ENCODE measurements around the gene DUOX2. TPM values are rescaled to one million over a fixed set of nuclear protein-coding genes. Genes with fewer than 3 reads are reported as not detected.

Gene DUOX2
- total and polyA plus RNA-seq, 2 experiments from 2014 or later: not detected

GRCh38 chr15:45107941-45108630, 5.9 kb downstream of the DUOX2 start (continued):
- TF ChIP-seq ETS1 (IDR thresholded peaks at IDR 0.05): no peak
- no peak for TF ChIP-seq ZNF114 (CRISPR knock-in tag; IDR thresholded peaks at IDR 0.05)
- no peak for TF ChIP-seq EZH2phosphoT487 (IDR thresholded peaks at IDR 0.05; ENCODE audit: unreplicated experiment)
- TF ChIP-seq ZNF331 (CRISPR knock-in tag; IDR thresholded peaks at IDR 0.05; ENCODE audit: low read depth): no peak
- TF ChIP-seq NANOG (IDR thresholded peaks at IDR 0.05; ENCODE audit: borderline replicate concordance): no peak
- no peak for TF ChIP-seq REST (IDR thresholded peaks at IDR 0.05; ENCODE audit: unreplicated experiment)

- Mint-ChIP-seq H3K9me3 (no peaks in the 10 kb centered on the region), H3K4me1 (peaks cover 8% of the 10 kb centered on the region), H3K36me3 (ENCODE audit: low read depth) (no peaks in the 10 kb centered on the region), H3K4me3 (no peak overlapping the region), H3K27me3 (ENCODE audit: insufficient read depth, low read depth, poor library complexity) (peaks cover 28% of the 10 kb centered on the region), H3K27ac (no peak overlapping the region)
- peaks cover 4% of the 10 kb centered on the region for H3K4me1 ChIP-seq (ENCODE audit: insufficient read depth)
- H4K20me1 ChIP-seq (replicated peaks; ENCODE audit: insufficient read depth): no peaks in the 10 kb centered on the region
- H2AFZ ChIP-seq: no peak overlapping the region
- no peak overlapping the region for H3K27ac ChIP-seq (ENCODE audit: low read depth)
- no peaks in the 10 kb centered on the region for H3F3A ChIP-seq (replicated peaks; ENCODE audit: low read depth)
- ATAC-seq: no peak
- H3K36me3 ChIP-seq (ENCODE audit: insufficient read depth): no peaks in the 10 kb centered on the region
- no peak overlapping the region for H3K4me3 ChIP-seq
- no peak overlapping the region for H3K4me2 ChIP-seq
- H3K27me3 ChIP-seq (ENCODE audit: insufficient read depth): peaks cover 29% of the 10 kb centered on the region
- H3K9me2 ChIP-seq (ENCODE audit: insufficient read depth): no peaks in the 10 kb centered on the region
- DNase-seq (ENCODE audit: low spot score): no peak
- no peaks in the 10 kb centered on the region for H3K79me2 ChIP-seq (replicated peaks; ENCODE audit: insufficient read depth)
- no peak for TF ChIP-seq REST (IDR thresholded peaks at IDR 0.05; ENCODE audit: unreplicated experiment)
- TF ChIP-seq EZH2 (IDR thresholded peaks at IDR 0.05; ENCODE audit: low read depth, unreplicated experiment): no peak
- no peak for TF ChIP-seq ZNF462 (CRISPR knock-in tag; IDR thresholded peaks at IDR 0.05)
These were observed 7.8 kb downstream of the DUOX2 start for GRCh38 chr15:45106002-45106790.
